NCI-H526 treated with DMSO at 0.1 percent for 48 hours (cell line): ENCODE measurements around the gene ADIRF.
"Not testable (repeated sequence)": the region's sequence is repeated elsewhere in the genome, so short reads cannot be mapped to it uniquely, and the experiment has no call there.

Source experiments
- DNase-seq: peaks from one replicate; lab custom pipeline; 2025; lab: John Stamatoyannopoulos, UW

The ADIRF gene

GRCh38 chr10:86946213-86947155 is 21.8 kb upstream of the ADIRF start:
- no peak for DNase-seq

GRCh38 chr10:86947806-86948205 is 20.5 kb upstream of the ADIRF start:
- DNase-seq = not testable (repeated sequence)

- DNase-seq = no peak
These were observed 17.9 kb upstream of the ADIRF start for GRCh38 chr10:86950349-86950748.

GRCh38 chr10:86951184-86951761 is 17.0 kb upstream of the ADIRF start:
- no peak for DNase-seq

GRCh38 chr10:86952106-86952505 is 16.2 kb upstream of the ADIRF start:
- no peak for DNase-seq

- DNase-seq = not testable (repeated sequence)
These were observed 15.6 kb upstream of the ADIRF start for GRCh38 chr10:86952697-86953096.

- no peak for DNase-seq
These were observed 14.3 kb upstream of the ADIRF start for GRCh38 chr10:86953747-86954680.

GRCh38 chr10:86954681-86955500 is 13.4 kb upstream of the ADIRF start:
- DNase-seq = no peak

GRCh38 chr10:86955501-86956194 is 12.6 kb upstream of the ADIRF start:
- no peak for DNase-seq

GRCh38 chr10:86956195-86956847 is 12.0 kb upstream of the ADIRF start:
- DNase-seq = no peak

GRCh38 chr10:86956848-86957448 is 11.3 kb upstream of the ADIRF start:
- DNase-seq = no peak

GRCh38 chr10:86957471-86958115 is 10.7 kb upstream of the ADIRF start, which contains the start of gene MMRN2:
Gene MMRN2 (minus strand): TSS chr10:86957615. CDS start chr10:86957541, 74 bp downstream.
- no peak for DNase-seq

GRCh38 chr10:86958116-86958900 is 10.0 kb upstream of the ADIRF start, which contains the start of gene SNCG:
Gene SNCG (plus strand): TSS chr10:86958599. CDS start chr10:86958698, 99 bp downstream.
- no peak for DNase-seq

GRCh38 chr10:86958901-86959736 is 9.2 kb upstream of the ADIRF start:
- DNase-seq = no peak

GRCh38 chr10:86959737-86960002 is 8.6 kb upstream of the ADIRF start:
- no peak for DNase-seq

GRCh38 chr10:86960003-86960862 is 8.0 kb upstream of the ADIRF start:
- no peak for DNase-seq
